BJ (cell line): ENCODE measurements around the gene GAB4. TPM values are rescaled to one million over a fixed set of nuclear protein-coding genes. Genes with fewer than 3 reads are reported as not detected.
A peak's percentile ranks its signal among the peaks of the same experiment; 100 is the strongest.
"Not testable (repeated sequence)": the region's sequence is repeated elsewhere in the genome, so short reads cannot be mapped to it uniquely, and the experiment has no call there.

Experiments
- CTCF ChIA-PET: fragments of 350-600 bp; formaldehyde crosslinking; extraction: SDS; loops from one replicate; lab custom pipeline; 2021; ENCODE audit warnings: antibody characterized with exemption, inconsistent platforms; lab: Yijun Ruan, JAX
- POLR2A ChIA-PET: fragments of 300-600 bp; sonication (Branson Sonifier 250); formaldehyde crosslinking; extraction: SDS; loops from one replicate; lab custom pipeline; 2021; ENCODE audit warnings: antibody characterized with exemption; lab: Charles Lee
- DNase-seq: peaks from one replicate; pipeline ENCODE4 v3.0.0-alpha.2; 2011; ENCODE audit warnings: low read depth
- H3K27me3 ChIP-seq: 2 replicates; pipeline ENCODE4 v1.6.0; 2011; ENCODE audit warnings: low read length; ENCODE audit not compliant: control insufficient read depth, insufficient read depth
- H3K36me3 ChIP-seq: 2 replicates; pipeline ENCODE4 v1.5.1; 2011; ENCODE audit warnings: low read length; ENCODE audit not compliant: control insufficient read depth, insufficient read depth
- H3K4me3 ChIP-seq: 2 replicates; pipeline ENCODE4 v1.5.1; 2011; ENCODE audit warnings: low read depth, mild to moderate bottlenecking, control low read depth, low read length
- polyA plus RNA-seq: library from polyadenylated mRNA; depleted of rRNA; stranded (reverse); fragments of >200 nt; gene quantifications from 2 replicates; pipeline ENCODE4 v1.2.3, GENCODE V29; 2011
- TF ChIP-seq, protein P1 (sequence below): IDR thresholded peaks from 2 replicates; pipeline ENCODE4 v1.5.1; 2011; ENCODE audit warnings: low read depth, mild to moderate bottlenecking, control low read depth, inconsistent platforms, low read length, moderate library complexity; ENCODE audit not compliant: insufficient read depth

GAB4 gene
- polyA plus RNA-seq, 1 experiment, result not detected

DNA sequence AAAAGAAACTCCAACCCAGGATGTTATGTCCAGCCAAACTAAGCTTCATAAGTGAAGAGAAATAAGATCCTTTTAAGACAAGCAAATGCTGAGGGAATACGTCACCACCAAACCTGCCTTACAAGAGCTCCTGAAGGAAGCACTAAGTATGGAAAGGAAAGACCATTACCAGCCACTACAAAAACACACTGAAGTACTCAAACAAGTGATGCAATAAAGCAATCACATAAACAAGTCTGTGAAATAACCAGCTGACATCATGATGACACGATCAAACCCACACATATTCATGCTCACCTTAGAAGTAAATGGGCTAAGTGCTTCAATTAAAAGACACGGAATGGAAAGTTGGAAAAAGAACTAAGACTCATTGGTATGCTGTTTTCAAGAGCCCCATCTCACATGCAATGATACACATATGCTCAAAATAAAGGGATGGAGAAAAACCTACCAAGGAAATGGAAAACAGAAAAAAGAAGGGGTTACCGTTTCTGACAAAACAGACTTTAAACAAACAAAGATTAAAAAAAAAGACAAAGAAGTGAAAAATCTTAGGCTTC lies 82.5 kb downstream of the GAB4 start:
- ChIA-PET CTCF (interaction anchor here (0.7 to 1.9 kb wide), 3 partner anchors 13 to 246 kb away, joined by 3 to 5 read pairs (median 4); no protein-coding TSS in a partner anchor), POLR2A (no interaction called here)
- no peak for DNase-seq

DNA sequence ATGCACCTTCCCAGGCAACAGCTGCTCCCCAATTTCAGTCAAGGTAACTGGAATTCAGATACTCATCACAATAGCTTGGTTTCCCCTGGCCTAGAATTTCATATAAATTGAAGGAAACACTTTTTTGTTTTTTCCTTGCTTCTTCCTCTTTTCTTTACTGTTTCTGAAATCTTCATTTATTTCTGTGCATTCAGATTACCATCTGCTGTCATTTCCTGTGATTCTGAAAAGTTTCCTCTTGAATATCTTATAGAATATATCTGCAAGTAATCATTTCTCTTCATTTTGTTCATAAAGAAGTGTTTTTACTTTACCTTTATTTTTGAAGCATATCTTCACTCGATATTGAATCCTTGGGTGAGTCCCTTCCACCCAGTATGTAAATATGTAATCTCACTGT lies 85.3 kb downstream of the GAB4 start:
- TF ChIP-seq, protein P1, sequence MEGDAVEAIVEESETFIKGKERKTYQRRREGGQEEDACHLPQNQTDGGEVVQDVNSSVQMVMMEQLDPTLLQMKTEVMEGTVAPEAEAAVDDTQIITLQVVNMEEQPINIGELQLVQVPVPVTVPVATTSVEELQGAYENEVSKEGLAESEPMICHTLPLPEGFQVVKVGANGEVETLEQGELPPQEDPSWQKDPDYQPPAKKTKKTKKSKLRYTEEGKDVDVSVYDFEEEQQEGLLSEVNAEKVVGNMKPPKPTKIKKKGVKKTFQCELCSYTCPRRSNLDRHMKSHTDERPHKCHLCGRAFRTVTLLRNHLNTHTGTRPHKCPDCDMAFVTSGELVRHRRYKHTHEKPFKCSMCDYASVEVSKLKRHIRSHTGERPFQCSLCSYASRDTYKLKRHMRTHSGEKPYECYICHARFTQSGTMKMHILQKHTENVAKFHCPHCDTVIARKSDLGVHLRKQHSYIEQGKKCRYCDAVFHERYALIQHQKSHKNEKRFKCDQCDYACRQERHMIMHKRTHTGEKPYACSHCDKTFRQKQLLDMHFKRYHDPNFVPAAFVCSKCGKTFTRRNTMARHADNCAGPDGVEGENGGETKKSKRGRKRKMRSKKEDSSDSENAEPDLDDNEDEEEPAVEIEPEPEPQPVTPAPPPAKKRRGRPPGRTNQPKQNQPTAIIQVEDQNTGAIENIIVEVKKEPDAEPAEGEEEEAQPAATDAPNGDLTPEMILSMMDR, result no peak
- Histone ChIP-seq H3K36me3 (no peaks in the 10 kb centered on the region), H3K4me3 (no peak overlapping the region), H3K27me3 (no peaks in the 10 kb centered on the region)
- DNase-seq, result no peak
- POLR2A ChIA-PET, result no interaction called here
- CTCF ChIA-PET, result no interaction called here

More for the DNA sequence above, 82.5 kb downstream of the GAB4 start:
- H3K4me3 ChIP-seq, result no peak overlapping the region
- no peaks in the 10 kb centered on the region for H3K36me3 ChIP-seq
- H3K27me3 ChIP-seq, result no peaks in the 10 kb centered on the region
- TF ChIP-seq, protein P1, result no peak

DNA sequence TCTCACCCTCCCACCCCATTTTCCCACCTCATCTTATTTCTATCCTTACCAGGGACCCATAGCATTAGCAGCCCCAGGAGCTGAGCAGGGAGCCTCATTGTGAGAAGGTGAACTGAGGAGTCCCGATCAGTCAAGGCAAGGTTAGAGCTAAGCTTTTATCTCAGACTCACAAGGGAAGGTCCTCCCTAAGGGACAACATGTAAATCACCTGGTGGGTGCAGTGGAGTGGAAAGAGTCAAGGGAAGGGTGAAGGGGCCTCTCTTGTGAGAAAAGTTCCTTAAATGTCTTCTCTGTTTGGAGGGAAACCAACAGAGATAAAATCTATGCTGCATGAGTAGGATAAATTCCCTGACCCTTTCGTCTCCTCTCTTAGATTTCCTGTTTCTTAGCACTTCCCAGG lies 85.9 kb downstream of the GAB4 start:
- H3K4me3 ChIP-seq, result no peak overlapping the region
- DNase-seq, result no peak
- H3K27me3 ChIP-seq, result no peaks in the 10 kb centered on the region
- TF ChIP-seq, protein P1, result no peak
- ChIA-PET CTCF (no interaction called here), POLR2A (no interaction called here)
- H3K36me3 ChIP-seq, result no peaks in the 10 kb centered on the region

DNA sequence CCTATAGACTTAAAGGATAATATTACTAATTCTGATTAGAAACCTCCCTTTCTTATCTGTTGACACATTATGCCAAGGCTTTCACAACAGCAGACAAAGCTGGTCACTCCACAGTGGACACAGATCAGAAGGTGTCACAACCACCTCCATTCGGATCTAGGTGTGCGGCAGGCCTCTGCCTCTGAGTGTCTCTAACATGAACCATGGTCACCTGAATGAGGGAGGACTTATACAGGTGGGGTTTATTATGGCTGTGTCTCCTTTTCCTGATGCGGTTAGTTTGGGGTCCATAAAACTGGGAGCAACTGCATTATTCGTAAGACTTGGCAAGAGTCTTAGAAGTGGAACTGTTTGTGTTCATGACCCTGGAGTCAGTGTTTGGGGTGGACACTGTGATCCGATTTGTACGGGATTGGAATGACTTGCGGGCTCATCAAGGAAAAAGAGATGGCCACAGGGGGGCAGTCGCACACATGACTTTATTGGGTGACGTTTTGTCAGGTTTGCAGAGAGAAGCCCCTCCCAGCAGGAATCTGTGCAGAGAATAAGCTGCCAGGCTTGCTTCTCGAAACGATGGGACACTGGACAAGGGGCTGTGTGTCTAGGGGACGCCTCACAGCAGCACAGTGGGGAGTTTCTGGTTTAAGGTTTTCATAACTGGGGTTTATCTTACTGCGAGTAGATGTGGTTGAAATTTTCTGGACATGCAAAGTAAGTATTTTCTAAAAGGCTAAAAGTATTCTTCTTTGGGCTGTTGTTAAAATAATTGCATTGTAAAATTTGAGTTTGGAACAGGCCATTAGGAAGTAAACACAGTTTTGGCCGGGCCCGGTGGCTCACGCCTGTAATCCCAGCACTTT lies 90.6 kb downstream of the GAB4 start:
- TF ChIP-seq, protein P1, result peak; percentile 52
- POLR2A ChIA-PET, result interaction anchor here (0.6 kb wide), 1 partner anchor 584 kb away, joined by 4 read pairs; no protein-coding TSS in a partner anchor
- CTCF ChIA-PET, result interaction anchor here (1.1 to 2.8 kb wide), 4 partner anchors 11 to 584 kb away, joined by 3 to 18 read pairs (median 10); no protein-coding TSS in a partner anchor
- no peak for DNase-seq
- Histone ChIP-seq H3K36me3 (no peaks in the 10 kb centered on the region), H3K27me3 (no peaks in the 10 kb centered on the region), H3K4me3 (no peak overlapping the region)

DNA sequence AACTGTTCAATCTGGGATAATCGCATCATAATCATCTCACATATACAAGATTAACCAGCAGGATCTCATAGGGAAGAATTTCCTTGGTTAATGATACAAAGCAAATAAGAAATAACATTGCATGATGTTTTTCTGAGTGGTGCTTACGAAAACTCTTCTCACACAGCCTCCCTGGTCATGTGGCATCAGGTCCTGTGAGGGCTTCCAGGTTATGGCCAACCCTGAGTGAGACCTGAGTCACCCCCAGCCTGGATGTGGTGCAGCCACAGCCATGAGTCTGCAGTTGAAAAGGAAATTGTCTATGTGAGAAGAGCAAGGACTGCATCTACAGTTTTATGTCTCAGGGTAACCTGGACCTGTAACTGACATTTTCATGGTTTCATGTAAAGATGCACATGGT lies 92.3 kb downstream of the GAB4 start:
- Histone ChIP-seq H3K4me3 (no peak overlapping the region), H3K27me3 (no peaks in the 10 kb centered on the region), H3K36me3 (no peaks in the 10 kb centered on the region)
- no peak for DNase-seq
- ChIA-PET POLR2A (no interaction called here), CTCF (interaction anchor here (0.8 to 2.3 kb wide), 3 partner anchors 13 to 586 kb away, joined by 3 to 11 read pairs (median 9); no protein-coding TSS in a partner anchor)
- TF ChIP-seq, protein P1, result no peak

DNA sequence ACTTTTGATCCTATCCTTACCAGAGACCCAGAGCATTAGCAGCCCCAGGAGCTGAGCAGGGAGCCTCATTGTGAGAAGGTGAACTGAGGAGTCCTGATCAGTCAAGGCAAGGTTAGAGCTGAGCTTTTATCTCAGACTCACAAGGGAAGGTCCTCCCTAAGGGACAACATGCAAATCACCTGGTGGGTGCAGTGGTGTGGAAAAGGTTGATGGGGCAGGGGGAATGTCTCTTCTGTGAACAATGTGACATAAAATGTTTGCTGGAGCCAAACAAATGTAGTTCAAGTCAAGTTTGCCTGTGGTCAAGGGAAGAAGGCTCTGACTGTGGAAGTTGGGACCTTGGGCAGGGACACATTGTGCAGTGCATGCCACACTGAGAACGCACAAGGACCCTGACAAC lies 93.1 kb downstream of the GAB4 start:
- CTCF ChIA-PET, result interaction anchor here (0.8 kb wide), 1 partner anchor 586 kb away, joined by 3 read pairs; no protein-coding TSS in a partner anchor
- POLR2A ChIA-PET, result not testable (repeated sequence)

More for the DNA sequence above, 93.1 kb downstream of the GAB4 start:
- not testable (repeated sequence) for DNase-seq, H3K36me3 ChIP-seq, H3K4me3 ChIP-seq, H3K27me3 ChIP-seq
